H1 (cell line): ENCODE data around the gene POLD4.

Experiments
- EP300 ChIP-seq, 2 experiments: IDR thresholded peaks; 1 replicate in 1 of 2; 2 replicates in 1 of 2; pipeline ENCODE4 v1.6.1; 2011 to 2012; ENCODE audit warnings: low read depth in 2 of 2, low read length in 2 of 2, mild to moderate bottlenecking in 2 of 2, borderline replicate concordance in 1 of 2, inconsistent platforms in 1 of 2, moderate library complexity in 1 of 2
- EZH2 ChIP-seq: fragments of 200-600 bp; sonication (generic); IDR thresholded peaks from 2 replicates; pipeline ENCODE4 v1.7.1; 2012; ENCODE audit warnings: low read depth, mild to moderate bottlenecking, moderate library complexity, low read length, inconsistent platforms; ENCODE audit not compliant: severe bottlenecking
- HDAC2 ChIP-seq, 2 experiments: fragments of 300-600 bp in 1 of 2; sonication (generic) in 1 of 2; IDR thresholded peaks; 2 replicates each; pipeline ENCODE4 v1.6.1; 2011 to 2012; ENCODE audit warnings: low read depth in 2 of 2, low read length in 2 of 2, mild to moderate bottlenecking in 2 of 2, moderate library complexity in 2 of 2, borderline replicate concordance in 1 of 2, inconsistent platforms in 1 of 2
- JUND ChIP-seq: IDR thresholded peaks from 2 replicates; pipeline ENCODE4 v1.6.1; 2011; ENCODE audit warnings: mild to moderate bottlenecking, improper control_type of control experiment, low read length
- POLR2A ChIP-seq, 2 experiments: IDR thresholded peaks; 1 replicate in 1 of 2; 2 replicates in 1 of 2; pipeline ENCODE4 v1.6.1; 2011; ENCODE audit warnings: low read depth in 2 of 2, low read length in 2 of 2, mild to moderate bottlenecking in 2 of 2; ENCODE audit errors: control extremely low read depth in 1 of 2
- RFX5 ChIP-seq: IDR thresholded peaks from 2 replicates; pipeline ENCODE4 v1.6.1; 2011; ENCODE audit warnings: low read depth, low read length, improper control_type of control experiment, borderline replicate concordance
- TAF1 ChIP-seq: IDR thresholded peaks from 2 replicates; pipeline ENCODE4 v1.6.1; 2011; ENCODE audit warnings: mild to moderate bottlenecking, low read depth, low read length
- TF ChIP-seq, protein P1 (sequence below), 3 experiments: IDR thresholded peaks; 1 replicate in 2 of 3; 2 replicates in 1 of 3; pipeline versions ENCODE4 v1.5.1 to v1.6.1; 2011; ENCODE audit warnings: low read length in 3 of 3, mild to moderate bottlenecking in 3 of 3, inconsistent platforms in 2 of 3, low read depth in 1 of 3, moderate library complexity in 1 of 3; ENCODE audit not compliant: insufficient read depth in 1 of 3; ENCODE audit errors: control extremely low read depth in 1 of 3

DNA sequence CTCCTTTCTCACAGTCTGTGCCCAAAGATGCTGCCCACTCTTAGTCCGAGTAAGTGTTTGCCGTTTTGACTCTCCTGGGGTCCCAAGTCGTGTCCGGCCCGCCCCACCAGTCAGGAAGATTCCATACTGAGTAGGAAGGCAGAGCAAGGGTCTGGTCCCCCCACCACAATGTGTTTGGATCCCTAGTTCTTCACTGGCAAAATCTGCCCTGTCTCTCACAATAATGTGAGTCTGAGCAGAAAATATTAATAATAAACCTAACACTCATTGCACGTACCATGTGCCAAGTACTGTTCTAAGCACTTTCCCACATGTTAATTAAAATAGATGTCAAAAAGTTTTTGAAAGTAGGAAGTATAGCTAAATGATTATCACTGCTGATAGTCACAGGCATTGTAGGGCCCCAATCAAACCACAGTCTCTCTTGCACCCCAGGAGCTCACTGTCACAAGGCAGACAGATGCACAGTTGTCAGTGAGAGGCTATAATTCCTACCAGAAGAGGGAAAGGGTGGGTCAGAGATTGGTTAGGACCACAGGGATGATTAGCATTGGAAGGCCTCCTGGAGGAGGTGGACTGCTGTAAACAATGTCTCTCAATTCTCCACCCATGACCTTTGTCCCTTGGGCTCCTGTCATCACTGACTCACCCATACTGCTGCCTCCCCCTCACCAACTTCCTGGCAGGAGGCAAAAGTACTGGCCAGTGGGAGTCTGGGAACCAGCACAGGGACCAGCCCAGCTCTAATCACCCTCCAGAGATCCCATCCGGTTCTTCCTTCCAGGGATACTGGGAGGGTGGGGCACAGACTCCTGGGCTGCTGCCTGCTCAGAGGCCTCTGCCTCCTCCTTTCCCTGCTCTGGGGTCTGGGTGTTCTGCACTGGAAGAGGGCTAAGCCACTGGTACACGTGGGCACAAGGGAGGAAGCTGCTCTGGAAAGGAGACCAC is 1.0 kb upstream of the POLD4 start:
- TF ChIP-seq POLR2A (IDR thresholded peaks at IDR 0.05; ENCODE audit: control extremely low read depth in 1 of 2, low read depth in 2 of 2, low read length in 2 of 2) (no peak), HDAC2 (IDR thresholded peaks at IDR 0.05; ENCODE audit: borderline replicate concordance in 1 of 2, low read depth in 2 of 2, low read length in 2 of 2) (no peak), RFX5 (no peak), TAF1 (no peak), EZH2 (no peak), JUND (no peak), EP300 (IDR thresholded peaks at IDR 0.05; ENCODE audit: borderline replicate concordance in 1 of 2, low read depth in 2 of 2, low read length in 2 of 2) (no peak)
- TF ChIP-seq, protein P1, sequence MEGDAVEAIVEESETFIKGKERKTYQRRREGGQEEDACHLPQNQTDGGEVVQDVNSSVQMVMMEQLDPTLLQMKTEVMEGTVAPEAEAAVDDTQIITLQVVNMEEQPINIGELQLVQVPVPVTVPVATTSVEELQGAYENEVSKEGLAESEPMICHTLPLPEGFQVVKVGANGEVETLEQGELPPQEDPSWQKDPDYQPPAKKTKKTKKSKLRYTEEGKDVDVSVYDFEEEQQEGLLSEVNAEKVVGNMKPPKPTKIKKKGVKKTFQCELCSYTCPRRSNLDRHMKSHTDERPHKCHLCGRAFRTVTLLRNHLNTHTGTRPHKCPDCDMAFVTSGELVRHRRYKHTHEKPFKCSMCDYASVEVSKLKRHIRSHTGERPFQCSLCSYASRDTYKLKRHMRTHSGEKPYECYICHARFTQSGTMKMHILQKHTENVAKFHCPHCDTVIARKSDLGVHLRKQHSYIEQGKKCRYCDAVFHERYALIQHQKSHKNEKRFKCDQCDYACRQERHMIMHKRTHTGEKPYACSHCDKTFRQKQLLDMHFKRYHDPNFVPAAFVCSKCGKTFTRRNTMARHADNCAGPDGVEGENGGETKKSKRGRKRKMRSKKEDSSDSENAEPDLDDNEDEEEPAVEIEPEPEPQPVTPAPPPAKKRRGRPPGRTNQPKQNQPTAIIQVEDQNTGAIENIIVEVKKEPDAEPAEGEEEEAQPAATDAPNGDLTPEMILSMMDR (IDR thresholded peaks at IDR 0.05; ENCODE audit: control extremely low read depth in 1 of 3, insufficient read depth in 1 of 3, low read depth in 1 of 3, low read length in 3 of 3): no peak
